Liver (tissue), 3 donors: Measurements from ENCODE around the gene NDUFAF5.

Experiments
- ATF3 ChIP-seq: IDR thresholded peaks from 2 replicates; pipeline ENCODE4 v1.6.1; 2016; ENCODE audit warnings: antibody characterized with exemption
- CTCF ChIP-seq: fragments of 150-350 bp; IDR thresholded peaks from 2 replicates; pipeline ENCODE4 v1.5.1; 2017; ENCODE audit warnings: improper control_type of control experiment, low read depth, low read length; ENCODE audit not compliant: missing input control
- FOXA2 ChIP-seq: IDR thresholded peaks from 2 replicates; pipeline ENCODE4 v1.6.1; 2016; ENCODE audit warnings: antibody characterized with exemption
- GABPA ChIP-seq, 2 donors: IDR thresholded peaks in 1 of 2; conservative IDR thresholded peaks in 1 of 2; 2 replicates each; pipeline ENCODE4 v1.6.1; 2016; ENCODE audit warnings: antibody characterized with exemption in 2 of 2, mild to moderate bottlenecking in 1 of 2, moderate library complexity in 1 of 2
- HNF4A ChIP-seq, 2 donors: conservative IDR thresholded peaks; 2 replicates each; pipeline ENCODE4 v1.6.1; 2016; ENCODE audit warnings: antibody characterized with exemption in 2 of 2, mild to moderate bottlenecking in 2 of 2
- HNF4G ChIP-seq: IDR thresholded peaks from 2 replicates; pipeline ENCODE4 v1.6.1; 2016; ENCODE audit warnings: antibody characterized with exemption
- JUND ChIP-seq, 2 donors: IDR thresholded peaks; 2 replicates each; pipeline ENCODE4 v1.6.1; 2016; ENCODE audit warnings: antibody characterized with exemption in 2 of 2
- MAX ChIP-seq: IDR thresholded peaks from 2 replicates; pipeline ENCODE4 v1.6.1; 2016; ENCODE audit warnings: antibody characterized with exemption
- NR2F2 ChIP-seq: IDR thresholded peaks from 2 replicates; pipeline ENCODE4 v1.6.1; 2016; ENCODE audit warnings: antibody characterized with exemption
- RAD21 ChIP-seq, 2 donors: IDR thresholded peaks; 2 replicates each; pipeline ENCODE4 v1.6.1; 2016; ENCODE audit warnings: antibody characterized with exemption in 2 of 2, mild to moderate bottlenecking in 2 of 2
- REST ChIP-seq: IDR thresholded peaks from 2 replicates; pipeline ENCODE4 v1.6.1; 2016; ENCODE audit warnings: antibody characterized with exemption, mild to moderate bottlenecking
- RXRA ChIP-seq, 2 donors: IDR thresholded peaks; 2 replicates each; pipeline ENCODE4 v1.6.1; 2017 to 2018; ENCODE audit warnings: antibody characterized with exemption in 2 of 2, mild to moderate bottlenecking in 1 of 2
- SP1 ChIP-seq: IDR thresholded peaks from 2 replicates; pipeline ENCODE4 v1.6.1; 2018; ENCODE audit warnings: antibody characterized with exemption, mild to moderate bottlenecking
- TAF1 ChIP-seq: conservative IDR thresholded peaks from 2 replicates; pipeline ENCODE4 v1.6.1; 2016; ENCODE audit warnings: antibody characterized with exemption, mild to moderate bottlenecking
- donor health status: healthy.
- donor health status: healthy.

- no peak for TF ChIP-seq CTCF
- no peak for TF ChIP-seq RXRA (IDR thresholded peaks at IDR 0.05)
- TF ChIP-seq RAD21 (IDR thresholded peaks at IDR 0.05): no peak
- TF ChIP-seq SP1: no peak
- no peak for TF ChIP-seq REST
- TF ChIP-seq ATF3: no peak
- no peak for TF ChIP-seq MAX
- TF ChIP-seq GABPA (IDR thresholded peaks at IDR 0.05 in 1 of 2, conservative IDR thresholded peaks at IDR 0.05 in 1 of 2): no peak
- TF ChIP-seq JUND (IDR thresholded peaks at IDR 0.05): no peak
- TF ChIP-seq HNF4A (conservative IDR thresholded peaks at IDR 0.05): no peak
- TF ChIP-seq NR2F2: no peak
- no peak for TF ChIP-seq HNF4G
- TF ChIP-seq FOXA2: no peak
- no peak for TF ChIP-seq TAF1
These were observed 73.6 kb downstream of the NDUFAF5 start for GRCh38 chr20:13858439-13858838.
